GM18526 (cell line): Measurements from ENCODE around the gene LRRC9.

Experiments
- POLR2A ChIP-seq: IDR thresholded peaks from 3 replicates; pipeline ENCODE4 v1.6.1; 2011; ENCODE audit not compliant: insufficient read length; ENCODE audit errors: extremely low read depth

Gene LRRC9

GRCh38 chr14:59919570-59920377 lies at the start of gene LRRC9:
LRRC9 (plus strand) TSS chr14:59920144.
- no peak for TF ChIP-seq POLR2A

GRCh38 chr14:59870277-59871165 lies 49.4 kb upstream of the LRRC9 start, which contains the start of gene RTN1:
RTN1 (minus strand) TSS chr14:59870776; CDS start chr14:59870630, 146 bp downstream.
- TF ChIP-seq POLR2A: no peak

GRCh38 chr14:59871166-59871495 lies 48.8 kb upstream of the LRRC9 start:
- no peak for TF ChIP-seq POLR2A

DNA sequence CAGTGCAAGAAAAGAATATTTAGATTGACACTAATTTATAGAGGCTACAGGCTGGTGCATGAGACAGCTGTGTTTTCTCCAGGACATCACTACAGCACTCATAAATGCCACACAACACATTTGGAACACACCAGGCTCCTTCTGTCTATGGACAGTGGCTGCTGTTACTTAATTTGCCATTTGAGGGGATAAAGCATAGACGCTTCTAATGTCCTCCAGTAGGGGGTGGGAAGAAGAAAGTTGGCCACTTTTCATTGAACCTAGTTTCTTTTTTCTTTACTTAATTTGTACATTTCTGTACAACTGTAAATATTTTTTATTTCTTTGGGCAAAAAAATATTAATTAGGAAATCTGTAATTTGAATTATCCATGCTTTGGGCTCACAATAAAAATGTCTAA lies 37.0 kb upstream of the LRRC9 start:
- no peak for TF ChIP-seq POLR2A

DNA sequence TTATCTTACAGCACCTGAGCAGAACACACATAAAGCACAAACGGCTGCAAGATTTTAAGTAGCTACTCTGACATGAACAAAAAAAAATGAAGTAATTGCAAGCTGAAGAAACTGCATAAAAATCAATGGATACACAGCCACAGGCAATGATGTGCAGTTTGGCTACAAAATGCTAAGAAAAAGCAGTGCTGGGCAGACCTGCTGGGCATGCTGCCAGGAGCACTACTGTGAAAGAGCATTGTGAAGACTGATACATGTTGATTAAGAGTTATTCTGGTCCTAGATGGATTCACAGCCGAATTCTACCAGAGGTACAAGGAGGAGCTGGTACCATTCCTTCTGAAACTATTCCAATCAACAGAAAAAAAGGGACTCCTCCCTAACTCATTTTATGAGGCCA lies 29.3 kb upstream of the LRRC9 start:
- no peak for TF ChIP-seq POLR2A

DNA sequence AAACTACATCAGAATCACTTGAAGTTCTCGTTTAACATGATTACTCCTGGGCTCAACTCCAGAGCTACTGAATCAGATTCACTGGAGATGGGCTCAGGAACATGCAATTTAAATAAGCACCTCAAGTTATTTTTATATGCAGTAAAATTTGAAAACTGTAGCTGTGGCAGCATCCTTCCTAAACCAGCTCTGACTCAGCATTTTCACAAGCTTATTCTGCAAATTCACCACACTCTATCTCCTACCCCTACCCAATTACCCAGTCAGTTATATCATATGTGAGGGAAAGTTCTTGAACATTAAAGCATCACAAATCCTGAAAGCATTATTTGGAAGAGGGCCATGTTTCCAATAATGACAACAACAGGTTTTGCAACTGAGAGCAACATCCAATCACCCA lies 24.2 kb upstream of the LRRC9 start:
- TF ChIP-seq POLR2A: no peak

GRCh38 chr14:59897757-59898383 lies 22.1 kb upstream of the LRRC9 start:
- TF ChIP-seq POLR2A: no peak

- no peak for TF ChIP-seq POLR2A
Observed at GRCh38 chr14:59900556-59900955, 19.4 kb upstream of the LRRC9 start.

DNA sequence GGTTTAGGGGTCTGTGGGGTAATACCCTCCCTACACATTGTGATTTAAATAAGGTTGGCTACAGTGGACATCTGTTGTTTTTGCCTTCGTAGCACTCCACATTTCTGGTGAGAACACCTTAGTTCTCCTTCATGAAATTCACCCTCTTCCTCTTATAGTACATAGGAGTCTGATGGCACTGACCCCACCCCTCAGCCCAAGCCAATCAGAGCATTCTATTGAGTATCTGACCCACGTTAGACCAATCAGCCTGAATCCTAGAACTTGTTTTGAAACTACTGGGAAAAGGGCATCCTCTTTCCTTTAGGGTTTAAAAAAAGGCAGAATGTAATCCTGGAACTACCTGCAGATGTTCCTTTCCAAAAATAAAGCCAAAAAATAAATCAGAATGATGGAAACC lies 15.8 kb upstream of the LRRC9 start:
- no peak for TF ChIP-seq POLR2A

- no peak for TF ChIP-seq POLR2A
Observed at GRCh38 chr14:59905188-59905587, 14.8 kb upstream of the LRRC9 start.

- no peak for TF ChIP-seq POLR2A
Observed at GRCh38 chr14:59912443-59912842, 7.5 kb upstream of the LRRC9 start.

GRCh38 chr14:59913187-59913586 lies 6.8 kb upstream of the LRRC9 start:
- no peak for TF ChIP-seq POLR2A

DNA sequence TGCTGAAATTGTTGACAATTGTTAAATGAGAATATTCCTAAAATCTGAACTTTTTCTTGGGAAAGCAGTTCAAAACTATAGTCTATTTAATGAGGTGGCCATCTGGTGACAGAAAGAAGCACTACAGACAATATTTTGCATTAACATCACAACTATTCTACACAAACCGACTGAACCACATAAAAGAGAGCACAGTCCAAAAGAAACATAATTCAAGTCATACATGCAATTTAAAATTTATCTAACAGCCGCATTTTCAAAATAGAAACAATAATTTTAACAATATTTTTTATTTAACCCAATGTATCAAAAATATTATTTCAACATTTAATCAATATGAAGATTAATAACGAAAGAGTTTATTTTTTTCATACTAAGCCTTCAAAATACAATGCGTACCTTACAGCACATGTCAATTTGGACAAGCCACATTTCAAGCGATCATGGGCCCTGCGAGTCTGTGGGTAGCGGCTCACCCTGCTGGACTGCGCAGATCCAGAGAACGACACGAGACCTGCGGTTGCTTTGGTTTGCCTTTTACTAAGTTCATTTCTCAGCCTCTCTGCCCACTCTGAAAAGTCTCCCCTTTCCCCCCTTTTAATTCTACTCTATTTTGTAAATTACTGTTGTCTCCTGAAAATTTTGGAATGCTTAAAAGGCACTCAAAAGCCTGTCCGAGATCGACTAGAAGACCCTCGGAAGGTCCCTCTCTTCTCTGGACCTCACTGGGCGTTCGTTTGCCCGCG lies 947 bp upstream of the LRRC9 start:
- no peak for TF ChIP-seq POLR2A

DNA sequence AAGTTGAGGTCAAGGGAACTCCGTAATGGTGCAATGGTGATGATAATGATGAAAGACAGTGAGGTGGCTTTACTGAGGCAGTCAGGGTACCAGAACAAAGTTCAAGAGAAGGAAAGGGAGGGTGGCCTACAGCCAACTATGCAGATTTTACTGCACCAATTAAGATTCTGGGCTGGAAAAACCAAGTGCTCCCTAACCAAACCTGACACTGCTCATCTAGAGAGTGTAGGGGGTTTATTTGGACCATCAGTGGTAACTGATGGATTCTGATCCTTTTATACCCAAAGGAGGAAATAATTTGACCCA lies 387 bp downstream of the LRRC9 start:
- TF ChIP-seq POLR2A: no peak

DNA sequence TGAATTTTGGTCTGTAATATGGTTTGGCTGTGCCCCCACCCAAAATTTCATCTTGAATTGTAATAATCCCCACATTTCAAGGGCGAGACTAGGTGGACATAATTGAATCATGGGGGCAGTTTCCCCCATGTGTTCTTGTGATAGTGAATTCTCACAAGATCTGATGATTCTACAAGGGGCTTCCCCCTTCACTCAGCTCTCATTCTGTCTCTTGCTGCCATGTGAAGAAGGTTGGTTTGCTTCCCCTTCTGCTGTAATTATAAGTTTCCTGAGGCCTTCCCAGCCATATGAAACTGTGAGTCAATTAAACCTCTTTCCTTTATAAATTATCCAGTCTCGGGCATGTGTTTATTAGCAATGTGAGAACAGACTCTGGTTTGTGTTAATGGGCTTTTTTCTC lies 5.9 kb downstream of the LRRC9 start:
- no peak for TF ChIP-seq POLR2A
